NCI-H187 treated with DMSO at 0.1 percent for 48 hours (cell line): Measurements from ENCODE around the gene LRP1B.

Experiments
- DNase-seq: peaks from one replicate; lab custom pipeline; 2025; lab: John Stamatoyannopoulos, UW

Gene LRP1B

GRCh38 chr2:141579071-141579470 is 551.7 kb downstream of the LRP1B start:
- DNase-seq = no peak

- DNase-seq = no peak
These were observed 560.2 kb downstream of the LRP1B start for GRCh38 chr2:141570474-141571131.

- no peak for DNase-seq
These were observed 560.9 kb downstream of the LRP1B start for GRCh38 chr2:141569941-141570340.

GRCh38 chr2:141565597-141565996 is 565.2 kb downstream of the LRP1B start:
- DNase-seq = no peak

- DNase-seq = no peak
These were observed 570.1 kb downstream of the LRP1B start for GRCh38 chr2:141560723-141561122.

- DNase-seq = no peak
These were observed 573.3 kb downstream of the LRP1B start for GRCh38 chr2:141557329-141558095.

- DNase-seq = no peak
These were observed 574.8 kb downstream of the LRP1B start for GRCh38 chr2:141555876-141556470.

GRCh38 chr2:141554810-141555209 is 576.0 kb downstream of the LRP1B start:
- no peak for DNase-seq

- no peak for DNase-seq
These were observed 596.0 kb downstream of the LRP1B start for GRCh38 chr2:141534666-141535362.

GRCh38 chr2:141529659-141530058 is 601.2 kb downstream of the LRP1B start:
- DNase-seq = no peak

- DNase-seq = no peak
These were observed 601.8 kb downstream of the LRP1B start for GRCh38 chr2:141528990-141529389.

GRCh38 chr2:141526760-141527159 is 604.1 kb downstream of the LRP1B start:
- DNase-seq = no peak

GRCh38 chr2:141524777-141525176 is 606.0 kb downstream of the LRP1B start:
- DNase-seq = no peak

- no peak for DNase-seq
These were observed 607.6 kb downstream of the LRP1B start for GRCh38 chr2:141523199-141523598.

- DNase-seq = no peak
These were observed 608.1 kb downstream of the LRP1B start for GRCh38 chr2:141522702-141523101.

- DNase-seq = no peak
These were observed 608.8 kb downstream of the LRP1B start for GRCh38 chr2:141522048-141522447.

GRCh38 chr2:141519906-141520305 is 610.9 kb downstream of the LRP1B start:
- DNase-seq = no peak

GRCh38 chr2:141517852-141518421 is 612.9 kb downstream of the LRP1B start:
- DNase-seq = no peak

- no peak for DNase-seq
These were observed 613.5 kb downstream of the LRP1B start for GRCh38 chr2:141517180-141517851.

GRCh38 chr2:141515931-141516330 is 614.9 kb downstream of the LRP1B start:
- DNase-seq = no peak

- DNase-seq = no peak
These were observed 617.0 kb downstream of the LRP1B start for GRCh38 chr2:141513853-141514252.
